GM19395 (cell line): ENCODE measurements around the gene OR7G2.
A peak's percentile ranks its signal among the peaks of the same experiment; 100 is the strongest.

Experiments used
- ATAC-seq: cut with Tn5 transposase; IDR thresholded peaks from one replicate; pipeline ENCODE4 v1.9.1; 2021; ENCODE audit warnings: mild to moderate bottlenecking, moderate library complexity; ENCODE audit not compliant: unreplicated experiment

The OR7G2 gene

DNA sequence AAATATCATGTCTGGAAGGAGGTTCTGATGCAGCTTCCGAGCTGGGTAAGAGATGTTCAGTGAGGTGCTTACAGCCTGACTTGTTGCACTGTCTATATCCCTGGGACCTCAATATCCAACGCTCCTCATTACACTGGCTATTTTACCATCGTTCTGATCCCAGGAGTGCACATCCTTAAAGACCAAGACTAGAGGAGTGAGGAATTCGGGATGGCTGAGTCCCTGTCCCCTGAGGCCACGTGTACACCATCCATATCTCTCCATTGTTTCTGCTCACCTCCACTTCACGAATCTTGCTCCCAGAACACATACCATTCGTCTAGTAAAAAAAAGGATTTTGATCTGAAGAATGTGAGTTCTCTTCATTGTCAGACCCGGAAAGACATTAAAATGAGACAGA lies at the start of gene OR7G2:
TSS of gene OR7G2 (minus strand) at position 101 of the 400 bp plus-strand sequence. CDS start 4,232 bp downstream, outside the sequence.
- no peak for ATAC-seq

DNA sequence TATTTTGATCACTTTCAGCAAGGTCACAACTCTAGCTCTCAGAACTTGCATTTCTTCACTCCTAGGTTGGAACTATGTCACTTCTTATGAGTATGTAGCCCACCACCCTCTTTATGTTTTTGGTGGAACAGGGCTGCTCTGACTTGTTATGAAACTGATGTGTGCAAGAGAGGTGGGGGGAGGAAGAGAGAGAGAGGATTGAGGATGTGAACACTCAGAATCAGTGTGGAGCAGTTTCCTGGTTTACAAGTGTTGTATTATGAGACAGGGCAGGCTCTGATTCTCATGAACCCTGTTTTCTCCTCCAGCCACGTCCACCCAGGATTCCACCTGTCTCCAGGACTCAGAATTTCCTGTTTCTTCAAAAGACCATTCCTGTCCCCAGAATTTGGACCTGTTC lies 49.0 kb upstream of the OR7G2 start:
- ATAC-seq: no peak

DNA sequence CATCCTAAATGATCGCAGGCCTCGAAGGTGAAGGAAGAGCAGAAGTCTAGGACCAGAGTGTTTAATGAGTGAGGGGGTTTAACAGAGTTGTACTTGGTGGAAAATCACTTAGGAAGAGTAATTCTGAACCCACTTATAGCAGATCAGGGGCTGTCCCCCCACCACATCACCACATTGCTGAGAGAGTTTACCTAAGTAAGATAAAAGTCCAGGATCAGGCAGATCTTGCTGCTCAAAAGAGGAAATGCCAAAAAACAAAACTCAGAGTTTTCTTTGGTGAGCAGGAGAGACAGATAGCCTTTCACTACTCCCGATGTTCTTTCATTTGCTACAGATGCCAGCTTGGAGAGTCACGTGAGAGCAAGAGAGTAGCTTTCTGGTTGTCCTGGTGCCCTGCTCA lies 48.3 kb upstream of the OR7G2 start:
- ATAC-seq: no peak

DNA sequence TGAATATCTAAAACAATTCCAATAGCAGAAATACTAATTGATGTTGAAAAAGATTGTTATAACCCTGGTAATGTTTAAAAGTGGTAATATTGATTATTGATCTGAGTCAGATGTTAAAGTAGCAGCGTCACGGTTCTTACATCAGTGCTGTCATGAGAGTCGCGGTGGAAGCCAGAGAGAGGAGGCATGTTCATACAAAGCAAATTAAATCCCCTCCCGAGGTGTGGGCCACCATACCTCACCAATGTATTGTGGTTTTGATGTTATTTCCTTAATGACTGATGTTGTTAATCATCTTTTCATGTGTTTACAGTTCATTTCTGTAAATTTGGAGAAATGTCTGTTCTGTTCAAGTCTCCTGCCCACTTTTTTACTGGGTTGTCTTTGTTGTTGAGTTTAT lies 44.1 kb upstream of the OR7G2 start:
- ATAC-seq: no peak

DNA sequence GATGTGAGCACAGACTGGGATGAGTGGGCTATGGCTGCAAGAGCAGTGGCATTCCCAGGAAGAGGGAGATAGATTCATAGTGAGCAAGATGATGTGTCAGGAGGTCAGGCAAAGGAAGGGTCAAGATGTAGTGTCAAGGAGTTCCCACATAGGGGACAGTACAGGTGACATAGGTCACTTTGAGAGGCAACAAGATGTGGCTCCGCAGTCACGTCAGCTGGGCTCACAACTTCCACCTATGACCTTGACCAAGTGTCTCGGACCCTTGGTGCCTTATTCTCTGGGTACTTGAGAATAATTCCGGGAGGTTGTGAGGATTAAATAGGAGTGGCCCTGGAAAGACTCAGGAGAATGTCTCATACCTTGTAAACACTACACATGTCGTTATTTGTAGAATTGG lies 43.4 kb upstream of the OR7G2 start:
- no peak for ATAC-seq

DNA sequence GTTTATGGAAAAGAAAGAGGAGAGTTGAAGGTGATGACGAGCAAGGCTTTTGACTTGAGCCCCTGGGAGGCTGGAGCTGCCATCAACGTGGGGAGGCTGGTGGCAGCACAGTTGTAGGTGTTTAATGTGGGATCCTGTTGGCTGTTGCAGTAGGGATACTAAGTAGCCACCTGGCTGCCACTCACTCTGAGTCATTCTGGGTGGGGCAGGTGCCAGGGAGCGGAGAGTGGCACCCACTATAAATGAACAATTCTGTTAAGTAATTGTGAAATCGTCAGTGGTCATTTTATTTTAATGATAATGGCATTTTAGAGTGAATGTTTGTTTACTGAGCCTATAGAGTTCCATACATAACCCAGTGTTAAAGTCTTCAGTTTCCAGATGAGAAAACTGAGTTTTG lies 42.7 kb upstream of the OR7G2 start:
- no peak for ATAC-seq

DNA sequence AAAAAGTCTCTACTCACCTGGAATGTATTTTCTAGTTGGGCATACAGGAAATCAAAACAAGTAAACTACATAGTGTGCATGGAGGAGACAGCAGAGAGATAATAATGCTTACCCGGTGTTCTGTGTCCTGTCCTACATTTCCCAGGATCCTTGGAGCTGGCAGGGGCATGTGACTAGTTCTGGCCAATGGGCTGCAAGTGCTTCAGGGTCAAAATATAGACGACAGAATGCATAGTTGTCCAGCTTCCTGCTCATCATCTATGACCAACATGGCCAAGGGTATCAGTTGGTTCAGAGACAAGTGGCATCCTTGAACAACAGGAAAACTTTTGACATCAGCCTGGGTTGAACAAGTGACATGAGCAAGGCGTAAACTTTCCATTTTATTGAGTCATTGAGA lies 41.4 kb upstream of the OR7G2 start:
- ATAC-seq: no peak

DNA sequence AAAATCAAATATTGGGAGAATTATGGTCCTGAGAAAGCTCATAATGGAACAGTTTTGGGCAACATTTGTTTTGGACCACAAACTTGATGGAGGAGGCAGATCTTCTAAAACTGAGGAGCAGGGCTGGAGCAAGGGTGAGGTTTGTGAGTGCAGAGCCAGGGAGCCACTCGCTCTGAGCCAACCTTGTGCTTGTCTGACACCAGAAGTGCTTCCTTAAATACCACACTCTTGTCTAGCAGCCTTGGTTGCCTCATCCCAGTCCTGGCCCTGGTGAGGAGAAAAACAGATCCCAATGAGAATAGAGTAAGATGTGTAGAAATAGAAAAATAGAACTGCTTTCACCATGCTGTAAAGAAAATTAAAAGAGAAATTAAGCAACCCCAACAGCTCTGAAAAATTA lies 39.6 kb upstream of the OR7G2 start:
- ATAC-seq: no peak

DNA sequence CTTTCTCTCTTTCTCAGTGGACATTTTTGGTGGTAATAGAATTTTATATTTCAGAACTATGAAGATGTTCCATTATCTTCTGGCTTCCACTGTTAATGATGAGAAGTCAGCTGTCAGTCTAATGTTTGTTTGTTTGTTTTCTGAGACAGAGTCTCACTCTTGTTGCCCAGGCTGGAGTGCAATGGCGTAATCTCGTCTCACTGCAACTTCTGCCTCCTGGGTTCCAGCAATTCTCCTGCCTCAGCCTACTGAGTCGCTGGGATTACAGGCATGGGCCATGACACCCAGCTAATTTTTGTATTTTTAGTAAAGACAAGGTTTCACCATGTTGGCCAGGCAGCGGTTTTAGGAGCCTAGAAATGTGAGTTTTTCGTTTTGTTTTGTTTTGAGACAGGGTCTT lies 37.6 kb upstream of the OR7G2 start:
- no peak for ATAC-seq

DNA sequence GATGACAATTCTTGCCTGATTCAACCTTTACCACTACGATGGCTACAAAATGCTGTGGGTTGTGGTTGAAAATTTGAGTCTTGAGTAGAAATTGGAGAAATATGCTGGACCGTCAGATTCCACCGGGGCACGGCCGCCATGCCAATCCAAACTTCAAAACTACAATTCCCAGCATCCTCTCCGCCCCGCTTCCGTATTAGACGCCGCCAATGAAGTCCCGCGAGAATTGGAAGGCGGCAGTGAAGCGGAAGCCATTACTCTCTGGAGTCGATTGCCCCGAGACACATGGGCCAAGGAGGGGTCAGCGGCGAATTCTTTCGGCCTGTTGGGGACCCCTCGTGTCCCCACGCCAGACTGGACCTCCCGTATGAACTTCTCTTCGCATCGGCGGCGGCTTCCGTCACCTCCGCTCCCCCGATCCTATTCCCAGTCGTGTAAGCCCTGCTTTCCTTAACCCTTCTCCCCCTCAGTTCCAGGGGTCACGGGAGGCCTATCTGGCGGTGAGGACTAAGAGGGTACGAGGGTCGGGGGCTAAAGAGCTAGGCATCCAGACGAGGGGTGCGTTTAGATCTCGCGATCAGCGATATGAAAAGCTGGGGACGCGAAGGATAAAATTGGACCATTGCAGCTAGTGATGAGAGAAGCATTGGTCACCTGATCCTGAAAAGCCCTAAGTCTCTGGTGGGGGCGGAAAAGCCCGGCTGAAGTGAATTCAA lies 33.0 kb upstream of the OR7G2 start, which contains the start of gene ZNF317:
TSS of gene ZNF317 (plus strand) at position 239 of the 716 bp plus-strand sequence. CDS start 15,620 bp downstream, outside the sequence.
- ATAC-seq: peak; percentile 97

DNA sequence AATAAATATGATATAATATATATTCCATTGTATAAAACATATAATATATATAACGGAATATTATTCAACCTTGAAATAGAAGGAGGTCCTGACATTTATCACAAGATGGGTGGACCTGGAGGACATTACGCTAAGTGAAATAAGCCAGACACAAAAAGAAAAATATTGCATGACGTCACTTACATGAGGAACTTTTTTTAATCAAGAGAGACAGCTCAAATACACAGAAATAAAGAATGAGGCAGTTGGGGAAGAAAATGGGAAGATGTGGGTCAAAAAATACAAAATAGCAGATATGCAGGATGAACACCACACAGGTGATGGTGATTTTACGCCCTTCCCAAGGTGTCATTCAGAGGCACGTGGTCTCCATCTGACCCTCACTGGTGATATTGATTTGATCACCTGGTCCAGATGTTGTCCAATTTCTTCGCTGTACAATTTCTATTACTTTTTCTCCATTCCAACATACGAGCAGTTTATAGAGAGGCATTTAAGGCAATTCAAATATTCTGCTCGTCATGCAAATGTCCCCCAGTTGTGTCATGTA lies 32.4 kb upstream of the OR7G2 start:
- no peak for ATAC-seq

DNA sequence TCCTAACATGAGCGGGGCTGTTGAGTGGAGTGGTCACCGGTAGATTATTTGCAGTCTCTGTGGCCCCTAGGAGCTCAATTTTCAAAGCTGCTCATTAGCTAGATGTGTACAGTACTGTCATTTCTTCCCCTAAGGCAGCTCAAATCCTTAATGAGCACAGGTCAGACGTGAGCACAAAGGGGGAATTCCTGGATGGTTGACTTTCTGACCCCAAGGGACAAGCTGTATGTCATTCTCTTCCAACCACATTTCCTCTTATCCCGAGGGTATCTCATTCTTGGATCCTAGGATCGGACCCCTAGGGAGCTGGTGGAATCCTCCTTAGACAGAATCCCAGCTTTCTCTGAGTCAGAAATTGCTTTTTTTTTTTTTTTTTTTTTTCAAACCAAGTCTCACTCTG lies 25.1 kb upstream of the OR7G2 start:
- ATAC-seq: no peak

DNA sequence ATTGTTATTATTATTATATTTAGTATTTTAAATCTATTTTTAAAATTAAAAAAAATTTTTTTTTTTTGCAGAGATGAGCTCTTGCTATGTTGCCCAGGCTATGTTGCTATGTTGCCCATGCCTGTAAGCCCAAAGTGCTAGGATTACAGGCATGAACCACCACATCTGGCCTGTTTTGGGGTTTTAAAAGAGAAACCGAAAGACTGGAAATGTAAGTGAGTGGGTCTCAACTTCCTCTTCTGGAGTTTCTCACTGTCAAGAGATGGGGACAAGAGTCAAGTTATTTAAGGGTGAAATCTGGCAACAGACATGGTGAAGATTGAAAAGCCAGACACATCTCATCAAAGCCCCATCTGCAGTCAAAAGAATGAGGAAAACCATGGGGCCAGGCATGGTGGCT lies 23.7 kb upstream of the OR7G2 start:
- no peak for ATAC-seq

DNA sequence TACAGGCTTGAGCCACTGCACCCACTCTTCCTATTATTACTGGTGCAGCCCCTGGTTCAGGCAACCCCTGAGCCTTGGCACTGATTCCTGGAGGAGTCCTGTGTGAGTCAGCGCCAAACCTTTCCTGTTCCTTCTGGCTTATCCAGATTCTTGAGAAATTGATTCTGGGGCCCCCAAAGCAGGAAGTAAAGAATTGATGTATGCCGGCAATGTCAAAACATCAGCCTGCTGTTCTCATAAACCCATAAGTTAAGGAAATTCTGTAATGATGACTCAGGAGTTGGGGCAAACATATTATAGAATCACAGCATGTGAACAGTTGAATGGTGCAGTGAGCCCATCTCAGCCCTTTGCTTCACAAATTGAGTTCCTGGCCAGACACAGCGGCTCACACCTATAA lies 20.9 kb upstream of the OR7G2 start:
- no peak for ATAC-seq

DNA sequence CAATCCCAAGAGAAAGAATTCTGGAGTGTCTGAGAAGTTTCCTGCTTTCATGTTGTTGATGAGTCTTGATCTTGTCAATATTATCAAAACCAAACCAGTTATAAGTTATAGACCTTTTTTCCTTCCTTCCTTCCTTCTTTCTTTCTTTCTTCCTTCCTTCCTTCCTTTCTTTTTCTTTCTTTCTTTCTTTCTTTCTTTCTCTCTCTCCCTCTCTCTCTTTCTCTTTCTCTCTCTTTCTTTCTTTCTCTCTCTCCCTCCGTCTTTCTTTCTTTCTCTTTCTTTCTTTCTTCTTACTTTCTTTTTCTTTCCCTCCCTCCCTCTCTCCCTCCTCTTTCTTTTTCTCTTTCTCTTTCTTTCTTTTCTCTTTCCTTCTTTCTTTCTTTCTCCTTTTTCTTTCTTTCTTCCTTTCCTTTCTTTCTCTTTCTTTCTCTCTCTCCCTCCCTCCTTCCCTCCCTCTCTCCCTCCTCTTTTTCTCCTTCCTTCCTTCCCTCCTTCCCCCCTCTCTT lies 19.7 kb upstream of the OR7G2 start, which contains the start of gene OR7G3:
TSS of gene OR7G3 (minus strand) at position 51 of the 506 bp plus-strand sequence. CDS start at position 51, 0 bp downstream.
- ATAC-seq: no peak

DNA sequence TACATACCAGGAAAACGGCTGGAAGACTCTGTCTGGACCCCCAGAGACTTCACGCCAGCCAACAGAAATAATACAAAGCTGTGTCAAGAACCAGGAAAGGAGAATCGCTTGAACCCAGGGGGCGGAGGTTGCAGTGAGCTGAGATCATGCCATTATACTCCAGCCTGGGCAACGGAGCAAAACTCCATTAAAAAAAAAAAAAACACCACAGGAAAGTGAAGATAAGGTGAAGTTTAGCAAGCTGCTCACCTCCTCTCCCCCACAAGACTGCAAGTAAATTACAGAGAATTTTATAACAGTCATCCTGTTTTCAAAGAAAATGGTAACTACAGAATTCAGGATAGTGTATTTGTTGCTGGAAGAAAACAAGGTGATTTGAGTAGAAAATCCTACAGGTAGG lies 9.3 kb upstream of the OR7G2 start:
- ATAC-seq: no peak

DNA sequence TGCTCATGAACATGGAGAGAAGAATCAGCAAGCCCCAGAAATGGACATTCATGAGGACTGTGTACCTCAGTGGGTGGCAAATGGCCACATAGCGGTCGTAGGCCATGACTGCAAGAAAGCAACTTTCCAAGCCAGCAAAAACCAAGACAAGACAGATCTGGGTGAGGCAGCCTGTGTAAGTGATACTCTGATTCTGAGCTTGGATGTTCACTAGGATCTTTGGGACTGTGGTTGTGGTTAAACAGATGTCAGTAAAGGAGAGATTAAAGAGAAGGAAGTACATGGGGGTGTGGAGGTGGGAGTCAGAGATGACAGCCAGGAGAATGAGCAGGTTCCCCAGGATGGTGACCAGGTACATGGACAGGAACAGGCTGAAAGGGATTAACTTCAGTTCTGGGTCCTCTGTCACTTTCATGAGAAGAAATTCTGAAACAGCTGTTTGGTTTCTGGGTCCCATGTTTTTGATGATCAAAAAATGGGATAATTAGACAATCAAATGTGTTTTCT lies 8.1 kb upstream of the OR7G2 start, which contains the start of gene OR7G1:
TSS of gene OR7G1 (minus strand) at position 457 of the 507 bp plus-strand sequence. CDS start at position 457, 0 bp downstream.
- no peak for ATAC-seq

DNA sequence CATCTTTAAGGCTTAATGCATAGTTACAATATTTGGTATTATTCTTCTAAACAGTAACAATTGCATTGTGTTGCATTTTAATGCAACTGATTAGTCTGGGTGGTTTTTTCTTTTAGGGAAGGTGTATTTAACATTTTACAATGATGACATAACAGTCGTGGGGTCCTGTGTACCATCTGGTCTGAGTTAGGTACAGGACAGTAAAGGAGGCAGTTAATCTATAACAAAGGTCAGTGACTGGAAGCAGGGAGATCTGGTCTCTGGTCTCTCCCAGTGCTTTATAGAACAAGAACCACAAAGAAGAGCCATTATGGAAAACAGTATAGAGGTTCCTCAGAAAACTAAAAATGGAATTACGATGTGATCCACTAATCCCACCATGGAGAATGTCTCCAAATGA lies 2.7 kb upstream of the OR7G2 start:
- no peak for ATAC-seq

DNA sequence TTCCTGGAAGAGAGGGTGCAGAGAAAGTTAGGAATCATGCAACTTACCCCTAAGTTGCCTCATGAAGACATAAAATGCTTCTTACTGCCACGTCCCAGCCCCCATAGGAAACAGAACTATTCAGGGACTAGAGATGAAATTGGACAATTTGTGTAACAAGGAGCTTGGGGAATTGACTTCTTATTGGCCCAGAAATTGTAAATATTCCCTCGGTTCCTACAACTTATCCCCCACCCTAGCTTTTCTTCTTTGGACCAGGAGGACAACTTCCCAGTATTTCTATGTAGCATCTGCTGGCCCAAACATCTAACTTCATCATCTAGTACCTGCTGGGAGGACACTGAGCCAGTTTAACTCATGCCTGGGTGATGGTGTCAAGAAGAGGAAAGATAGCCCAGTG lies 20.5 kb downstream of the OR7G2 start, which contains the start of gene OR1M1:
TSS of gene OR1M1 (plus strand) at position 301 of the 400 bp plus-strand sequence. CDS start 6,184 bp downstream, outside the sequence.
- ATAC-seq: no peak

DNA sequence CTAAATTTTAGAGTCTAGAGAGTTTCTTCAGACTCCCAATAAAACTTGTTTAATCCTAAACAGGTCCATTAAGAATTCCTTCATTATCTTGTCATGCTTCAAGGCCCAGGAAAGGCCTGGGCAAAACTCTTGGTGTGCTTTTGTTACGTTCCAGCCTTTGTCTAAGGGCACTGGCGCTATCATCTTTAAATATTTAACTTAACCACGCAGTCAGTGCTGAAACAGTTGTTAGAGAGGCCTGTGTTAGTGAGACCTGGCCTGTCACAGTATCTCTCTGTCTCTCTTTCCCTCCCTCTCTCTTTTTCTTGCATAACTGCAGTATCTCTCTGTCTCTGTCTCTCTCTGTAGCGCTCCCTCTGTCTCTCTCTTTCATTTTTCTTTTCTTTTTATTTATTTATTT lies 28.6 kb downstream of the OR7G2 start:
- no peak for ATAC-seq

DNA sequence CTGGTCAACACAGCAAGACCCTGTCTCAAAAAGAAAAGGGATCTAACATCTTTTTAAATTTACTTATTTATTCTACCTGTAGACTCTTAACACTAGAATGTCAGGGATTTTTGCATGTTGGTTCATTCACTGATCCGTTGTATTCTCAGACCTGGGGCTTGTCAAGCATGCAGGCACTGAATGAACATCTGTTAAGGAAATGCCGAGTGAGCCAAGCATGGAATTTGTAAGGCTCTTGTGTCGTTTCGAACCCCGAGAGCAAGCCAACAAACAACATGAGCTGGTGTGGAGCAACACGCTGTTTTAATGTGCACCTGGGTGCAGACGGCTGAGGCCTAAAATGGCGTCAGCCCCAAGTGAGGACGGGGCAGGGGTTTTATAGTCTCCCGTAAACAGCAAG lies 30.4 kb downstream of the OR7G2 start:
- no peak for ATAC-seq
